ENCODE data around the gene GRIK5.

DNA sequence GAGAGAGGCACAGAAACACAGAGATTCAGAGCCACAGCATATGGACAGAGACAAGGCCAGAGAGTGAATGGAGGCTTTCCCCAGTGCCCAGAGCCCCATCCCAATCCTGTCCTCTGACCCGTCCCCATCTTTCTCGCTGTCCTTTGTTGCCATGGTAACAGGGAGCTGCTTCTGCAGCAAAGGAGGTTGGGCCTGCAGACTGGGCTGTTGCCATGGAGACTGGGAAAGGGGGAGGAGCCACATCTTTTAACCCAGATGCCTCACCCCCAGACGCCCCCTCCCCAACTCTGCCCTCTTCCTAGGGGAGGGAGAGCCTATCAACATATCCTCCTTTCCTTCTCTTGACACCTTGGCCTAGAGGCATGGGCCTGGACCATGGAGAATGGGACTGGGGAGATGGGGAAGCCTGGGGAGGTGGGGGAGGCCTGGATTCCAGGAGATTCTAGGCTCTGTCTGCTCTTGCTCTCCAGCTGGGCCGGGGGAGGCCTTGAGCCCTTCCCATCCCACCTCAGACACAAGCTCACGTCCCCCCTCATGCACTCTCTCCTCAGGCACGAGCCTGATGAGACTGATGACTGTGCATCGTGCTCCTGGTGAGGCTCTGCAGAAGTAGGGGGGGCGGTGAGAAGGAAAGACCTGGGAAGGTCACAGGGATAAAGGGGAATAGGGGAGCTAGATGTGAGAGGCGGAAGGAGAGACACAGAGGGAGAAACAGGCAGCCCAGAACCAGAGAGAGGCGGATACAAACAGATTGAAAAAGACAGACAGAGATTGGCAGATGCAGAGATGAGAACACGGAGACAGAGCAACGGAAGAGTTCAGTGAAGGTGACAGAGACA, 73.8 kb downstream of the GRIK5 start:
- TF ChIP-seq CTCF (IDR thresholded peaks at IDR 0.05; ENCODE audit: low read depth, low read length, missing input control) (no peak), RAD21 (IDR thresholded peaks at IDR 0.05) (no peak), TAF1 (conservative IDR thresholded peaks at IDR 0.05) (no peak), JUND (IDR thresholded peaks at IDR 0.05) (no peak), FOXA1 (IDR thresholded peaks at IDR 0.05) (no peak), YY1 (IDR thresholded peaks at IDR 0.05) (no peak)
- TF ChIP-seq, protein P1, sequence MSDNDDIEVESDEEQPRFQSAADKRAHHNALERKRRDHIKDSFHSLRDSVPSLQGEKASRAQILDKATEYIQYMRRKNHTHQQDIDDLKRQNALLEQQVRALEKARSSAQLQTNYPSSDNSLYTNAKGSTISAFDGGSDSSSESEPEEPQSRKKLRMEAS (IDR thresholded peaks at IDR 0.05) = no peak

Data from liver (tissue), 3 donors.